H9 (cell line): ENCODE results near the gene APOL6. TPM values are rescaled to one million over a fixed set of nuclear protein-coding genes. Genes with fewer than 3 reads are reported as not detected.
"Not testable (repeated sequence)": the region's sequence is repeated elsewhere in the genome, so short reads cannot be mapped to it uniquely, and the experiment has no call there.

Experiments
- DNase-seq: peaks from one replicate; pipeline ENCODE4 v3.0.0-alpha.2; 2017
- H2AFZ ChIP-seq: one replicate; pipeline ENCODE4 v1.6.1; 2013; ENCODE audit warnings: mild to moderate bottlenecking, low read length, control low read depth, moderate library complexity
- H2AK5ac ChIP-seq: 2 replicates; pipeline ENCODE4 v1.6.1; 2013; ENCODE audit warnings: low read length, control low read depth, mixed read lengths; ENCODE audit not compliant: insufficient read length
- H2BK120ac ChIP-seq: one replicate; pipeline ENCODE4 v1.6.1; 2013; ENCODE audit warnings: low read depth, mild to moderate bottlenecking, low read length, control low read depth, inconsistent platforms; ENCODE audit not compliant: poor library complexity, severe bottlenecking
- H2BK12ac ChIP-seq: 2 replicates; pipeline ENCODE4 v1.6.1; 2013; ENCODE audit warnings: low read length, control low read depth, mixed read lengths, low read depth; ENCODE audit not compliant: insufficient read length
- H2BK15ac ChIP-seq: 2 replicates; pipeline ENCODE4 v1.6.1; 2013; ENCODE audit warnings: low read depth, low read length, control low read depth
- H2BK20ac ChIP-seq: one replicate; pipeline ENCODE4 v1.6.1; 2013; ENCODE audit warnings: low read depth, mild to moderate bottlenecking, low read length, control low read depth, inconsistent platforms; ENCODE audit not compliant: poor library complexity, severe bottlenecking
- H2BK5ac ChIP-seq: 2 replicates; pipeline ENCODE4 v1.6.1; 2013; ENCODE audit warnings: low read length, control low read depth, mixed read lengths; ENCODE audit not compliant: insufficient read length
- H3K14ac ChIP-seq: 2 replicates; pipeline ENCODE4 v1.6.1; 2013; ENCODE audit warnings: low read length, control low read depth; ENCODE audit not compliant: insufficient read depth
- H3K18ac ChIP-seq: 2 replicates; pipeline ENCODE4 v1.6.1; 2013; ENCODE audit warnings: low read depth, mild to moderate bottlenecking, mixed read lengths, low read length, control low read depth; ENCODE audit not compliant: insufficient read length
- H3K23ac ChIP-seq: 2 replicates; pipeline ENCODE4 v1.6.1; 2013; ENCODE audit warnings: low read length, control low read depth, mixed read lengths, low read depth; ENCODE audit not compliant: insufficient read length
- H3K23me2 ChIP-seq: 2 replicates; pipeline ENCODE4 v1.6.1; 2013; ENCODE audit warnings: low read depth, mild to moderate bottlenecking, mixed read lengths, low read length, control low read depth; ENCODE audit not compliant: insufficient read length, poor library complexity, severe bottlenecking
- H3K27ac ChIP-seq: 2 replicates; pipeline ENCODE4 v1.5.1; 2013; ENCODE audit warnings: low read length, control low read depth, mixed read lengths, low read depth; ENCODE audit not compliant: insufficient read length
- H3K27me3 ChIP-seq: 2 replicates; pipeline ENCODE4 v1.6.1; 2013; ENCODE audit warnings: low read length, control low read depth, inconsistent platforms; ENCODE audit not compliant: insufficient read depth
- H3K4ac ChIP-seq: 2 replicates; pipeline ENCODE4 v1.6.1; 2013; ENCODE audit warnings: low read depth, mild to moderate bottlenecking, control low read depth, inconsistent platforms, low read length, moderate library complexity
- H3K4me1 ChIP-seq: 2 replicates; pipeline ENCODE4 v1.6.1; 2013; ENCODE audit warnings: low read length, control low read depth, inconsistent platforms; ENCODE audit not compliant: insufficient read depth
- H3K4me2 ChIP-seq: 2 replicates; pipeline ENCODE4 v1.6.1; 2013; ENCODE audit warnings: low read length, control low read depth, mixed read lengths; ENCODE audit not compliant: insufficient read length, insufficient read depth
- H3K56ac ChIP-seq: 2 replicates; pipeline ENCODE4 v1.6.1; 2013; ENCODE audit warnings: low read depth, mild to moderate bottlenecking, mixed read lengths, low read length, control low read depth; ENCODE audit not compliant: insufficient read length
- H3K79me1 ChIP-seq: 2 replicates; pipeline ENCODE4 v1.6.1; 2013; ENCODE audit warnings: low read depth, mild to moderate bottlenecking, moderate library complexity, low read length, control low read depth, inconsistent platforms; ENCODE audit not compliant: insufficient read depth, poor library complexity, severe bottlenecking
- H3K79me2 ChIP-seq: 2 replicates; pipeline ENCODE4 v1.6.1; 2013; ENCODE audit warnings: low read length, control low read depth, inconsistent platforms; ENCODE audit not compliant: insufficient read depth
- H3K9ac ChIP-seq: 2 replicates; pipeline ENCODE4 v1.6.1; 2013; ENCODE audit warnings: low read length, control low read depth, mixed read lengths; ENCODE audit not compliant: insufficient read length; ENCODE audit errors: extremely low read depth
- H3K9me3 ChIP-seq: one replicate; pipeline ENCODE4 v1.6.1; 2013; ENCODE audit warnings: low read depth, low read length, inconsistent platforms; ENCODE audit not compliant: control insufficient read depth
- H3T11ph ChIP-seq: one replicate; pipeline ENCODE4 v1.6.1; 2013; ENCODE audit warnings: mild to moderate bottlenecking, low read length, control low read depth, inconsistent platforms
- H4K20me1 ChIP-seq: one replicate; pipeline ENCODE4 v1.6.1; 2013; ENCODE audit not compliant: control insufficient read depth, insufficient read length, insufficient read depth
- H4K5ac ChIP-seq: 2 replicates; pipeline ENCODE4 v1.6.1; 2013; ENCODE audit warnings: low read depth, mild to moderate bottlenecking, mixed read lengths, low read length, control low read depth; ENCODE audit not compliant: insufficient read length
- H4K8ac ChIP-seq: replicated peaks from 2 replicates; pipeline ENCODE4 v1.6.1; 2013; ENCODE audit warnings: low read length, control low read depth, mixed read lengths, low read depth; ENCODE audit not compliant: insufficient read length
- H4K91ac ChIP-seq: 2 replicates; pipeline ENCODE4 v1.6.1; 2013; ENCODE audit warnings: low read depth, mild to moderate bottlenecking, moderate library complexity, mixed read lengths, low read length, control low read depth; ENCODE audit not compliant: insufficient read length
- H3K27ac Mint-ChIP-seq, 3 experiments: 2 replicates in 2 of 3; 3 replicates in 1 of 3; pipeline ENCODE4 v1.8.0; 2020 to 2021; ENCODE audit warnings: mixed read lengths in 3 of 3, mild to moderate bottlenecking in 1 of 3, moderate library complexity in 1 of 3
- H3K27me3 Mint-ChIP-seq: 2 replicates; pipeline ENCODE4 v1.8.0; 2021; ENCODE audit warnings: low read depth, mild to moderate bottlenecking, moderate library complexity, mixed read lengths
- H3K36me3 Mint-ChIP-seq, 3 experiments: 2 replicates in 2 of 3; 3 replicates in 1 of 3; pipeline ENCODE4 v1.8.0; 2020 to 2021; ENCODE audit warnings: low read depth in 3 of 3, mixed read lengths in 3 of 3; ENCODE audit not compliant: insufficient read depth in 1 of 3
- H3K4me1 Mint-ChIP-seq, 2 experiments: 2 replicates each; pipeline ENCODE4 v1.8.0; 2020; ENCODE audit warnings: mixed read lengths in 2 of 2
- H3K4me3 Mint-ChIP-seq, 2 experiments: 2 replicates in 1 of 2; 3 replicates in 1 of 2; pipeline ENCODE4 v1.8.0; 2020 to 2021; ENCODE audit warnings: mild to moderate bottlenecking in 2 of 2, mixed read lengths in 2 of 2, moderate library complexity in 1 of 2
- H3K9me3 Mint-ChIP-seq, 2 experiments: 2 replicates in 1 of 2; 3 replicates in 1 of 2; pipeline ENCODE4 v1.8.0; 2020; ENCODE audit warnings: mild to moderate bottlenecking in 2 of 2, mixed read lengths in 2 of 2, moderate library complexity in 1 of 2
- WGBS: extraction: QIAGEN DNeasy Blood & Tissue Kit; methylation state at CpG from one replicate; pipeline ENCODE4 v1.1.7; 2013; ENCODE audit warnings: missing lambda C conversion rate, low lambda C conversion rate, mixed read lengths; ENCODE audit not compliant: insufficient read length; ENCODE audit errors: extremely low coverage; 5-methylcytosine and 5-hydroxymethylcytosine counted together
- total RNA-seq: library from RNA; stranded (reverse); gene quantifications from 2 replicates; pipeline ENCODE4 v1.2.1, GENCODE V29; 2021
- TF ChIP-seq, protein P1 (sequence below): fragments of 200-600 bp; sonication (generic); conservative IDR thresholded peaks from 3 replicates; pipeline ENCODE4 v1.8.0; 2021; ENCODE audit warnings: antibody characterized with exemption, mild to moderate bottlenecking

The APOL6 gene
- total RNA-seq, 1 experiment from 2014 or later: 0.07 TPM

DNA sequence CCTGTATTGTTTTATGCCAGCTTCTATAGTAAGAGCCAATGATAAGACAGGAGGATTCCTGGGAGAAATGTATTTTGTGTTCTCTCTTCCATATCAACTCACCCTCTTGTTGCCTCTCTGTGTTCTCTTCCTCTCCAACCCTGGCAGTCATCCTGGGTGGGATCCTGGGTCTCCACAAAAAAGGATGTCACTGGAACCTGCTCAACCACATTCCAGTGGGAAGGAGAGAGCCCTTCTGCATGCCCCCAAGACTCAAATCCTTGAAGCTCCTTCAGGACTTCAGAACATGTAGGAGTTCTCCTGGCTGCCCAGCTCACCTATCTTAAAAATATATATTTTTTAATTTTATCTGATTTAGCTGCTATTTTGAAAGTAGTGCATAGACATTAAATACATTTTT is 26.1 kb downstream of the APOL6 start:
- no peaks in the 10 kb centered on the region for H3K79me2 ChIP-seq
- H2BK20ac ChIP-seq: no peak overlapping the region
- H4K8ac ChIP-seq: no peak overlapping the region
- Mint-ChIP-seq H3K4me1 (peaks cover 20 to 22% of the 10 kb centered on the region in 2 experiments), H3K36me3 (peaks cover 19 to 49% (median 20%) of the 10 kb centered on the region in 3 experiments; a peak in 6 of 7 replicates), H3K27me3 (peaks cover 1% of the 10 kb centered on the region; the same call in 1 of the 2 replicates), H3K4me3 (no peak overlapping the region), H3K9me3 (peaks cover 38 to 51% of the 10 kb centered on the region in 2 experiments), H3K27ac (no peak overlapping the region; a peak in 2 of 7 replicates)
- no peak overlapping the region for H2BK120ac ChIP-seq
- H2AFZ ChIP-seq: no peak overlapping the region
- no peak overlapping the region for H3T11ph ChIP-seq
- H2BK15ac ChIP-seq: no peak overlapping the region
- H3K14ac ChIP-seq: no peak overlapping the region
- H2BK5ac ChIP-seq: no peak overlapping the region
- H3K9ac ChIP-seq: no peak overlapping the region
- H4K91ac ChIP-seq: no peak overlapping the region
- no peak overlapping the region for H3K27ac ChIP-seq
- no peaks in the 10 kb centered on the region for H3K27me3 ChIP-seq
- no peaks in the 10 kb centered on the region for H3K23me2 ChIP-seq
- H3K4me1 ChIP-seq: no peaks in the 10 kb centered on the region
- H3K79me1 ChIP-seq: no peaks in the 10 kb centered on the region
- H3K23ac ChIP-seq: no peak overlapping the region
- H3K18ac ChIP-seq: no peak overlapping the region
- H2AK5ac ChIP-seq: no peak overlapping the region
- H2BK12ac ChIP-seq: no peak overlapping the region
- no peaks in the 10 kb centered on the region for H4K20me1 ChIP-seq
- no peak overlapping the region for H3K56ac ChIP-seq
- TF ChIP-seq, protein P1, sequence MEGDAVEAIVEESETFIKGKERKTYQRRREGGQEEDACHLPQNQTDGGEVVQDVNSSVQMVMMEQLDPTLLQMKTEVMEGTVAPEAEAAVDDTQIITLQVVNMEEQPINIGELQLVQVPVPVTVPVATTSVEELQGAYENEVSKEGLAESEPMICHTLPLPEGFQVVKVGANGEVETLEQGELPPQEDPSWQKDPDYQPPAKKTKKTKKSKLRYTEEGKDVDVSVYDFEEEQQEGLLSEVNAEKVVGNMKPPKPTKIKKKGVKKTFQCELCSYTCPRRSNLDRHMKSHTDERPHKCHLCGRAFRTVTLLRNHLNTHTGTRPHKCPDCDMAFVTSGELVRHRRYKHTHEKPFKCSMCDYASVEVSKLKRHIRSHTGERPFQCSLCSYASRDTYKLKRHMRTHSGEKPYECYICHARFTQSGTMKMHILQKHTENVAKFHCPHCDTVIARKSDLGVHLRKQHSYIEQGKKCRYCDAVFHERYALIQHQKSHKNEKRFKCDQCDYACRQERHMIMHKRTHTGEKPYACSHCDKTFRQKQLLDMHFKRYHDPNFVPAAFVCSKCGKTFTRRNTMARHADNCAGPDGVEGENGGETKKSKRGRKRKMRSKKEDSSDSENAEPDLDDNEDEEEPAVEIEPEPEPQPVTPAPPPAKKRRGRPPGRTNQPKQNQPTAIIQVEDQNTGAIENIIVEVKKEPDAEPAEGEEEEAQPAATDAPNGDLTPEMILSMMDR: no peak
- no peak overlapping the region for H4K5ac ChIP-seq
- DNase-seq: no peak
- no peak overlapping the region for H3K4ac ChIP-seq
- no peak overlapping the region for H3K4me2 ChIP-seq
- no peaks in the 10 kb centered on the region for H3K9me3 ChIP-seq

- not testable (repeated sequence) for H2AK5ac ChIP-seq, H3K9ac ChIP-seq, H3K4me3 Mint-ChIP-seq, H4K8ac ChIP-seq, H3K27ac Mint-ChIP-seq, H3K79me1 ChIP-seq, H3K23ac ChIP-seq, H3K4ac ChIP-seq, H2BK5ac ChIP-seq, H3K14ac ChIP-seq, H2BK15ac ChIP-seq, H3K9me3 ChIP-seq, H3K4me2 ChIP-seq, H4K5ac ChIP-seq, H2BK120ac ChIP-seq, H3K18ac ChIP-seq, H3T11ph ChIP-seq, H2BK20ac ChIP-seq, H2BK12ac ChIP-seq, H4K91ac ChIP-seq, H3K27me3 Mint-ChIP-seq, H3K56ac ChIP-seq, H3K4me1 ChIP-seq, DNase-seq, H2AFZ ChIP-seq, H3K79me2 ChIP-seq, H3K27me3 ChIP-seq, H4K20me1 ChIP-seq, H3K27ac ChIP-seq, H3K23me2 ChIP-seq
- WGBS: no CpG with 5 or more reads among the region's 1 CpG
- Mint-ChIP-seq H3K36me3 (peaks cover 18 to 42% (median 22%) of the 10 kb centered on the region in 3 experiments; a peak in 6 of 7 replicates), H3K4me1 (peaks cover 20 to 22% of the 10 kb centered on the region in 2 experiments), H3K9me3 (peaks cover 39 to 44% of the 10 kb centered on the region in 2 experiments)
These were observed 27.8 kb downstream of the APOL6 start for GRCh38 chr22:35676065-35676464.
